ENCODE data around the gene MVB12B. TPM values are rescaled to one million over a fixed set of nuclear protein-coding genes. Genes with fewer than 3 reads are reported as not detected.

The MVB12B gene
- total and polyA plus RNA-seq, 3 donors from 2014 or later: 13.6 to 30.7 (median 26.2) TPM

DNA sequence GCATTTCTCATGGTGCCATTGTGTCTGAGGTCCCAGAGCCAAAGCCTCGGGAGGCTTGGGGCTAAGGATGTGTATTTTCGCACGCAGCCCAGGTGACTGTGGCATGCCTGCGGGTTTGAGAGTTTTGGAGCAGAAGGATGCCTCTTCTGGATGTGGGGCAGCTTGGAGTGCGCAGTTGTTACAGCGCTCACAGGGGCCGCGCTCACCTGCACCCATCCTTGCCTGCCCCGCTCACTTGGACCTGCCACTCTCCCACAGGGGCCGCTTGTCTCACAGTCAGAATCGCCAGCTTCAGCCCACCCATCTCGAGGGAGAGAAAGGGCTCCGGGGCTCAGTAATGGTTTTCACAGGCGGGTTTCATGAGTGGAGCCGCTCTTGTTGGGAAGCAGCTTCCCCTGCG is 132.9 kb downstream of the MVB12B start:
- no peak overlapping the region for H3K4me3 ChIP-seq
- no peaks in the 10 kb centered on the region for H3K36me3 ChIP-seq (ENCODE audit: low read depth, missing control alignments)
- H3K9me3 ChIP-seq: no peaks in the 10 kb centered on the region
- 90 to 96% methylated on average over 15 to 16 of the region's 16 CpGs for whole genome bisulfite sequencing, 2 donors
- TF ChIP-seq, protein P1, sequence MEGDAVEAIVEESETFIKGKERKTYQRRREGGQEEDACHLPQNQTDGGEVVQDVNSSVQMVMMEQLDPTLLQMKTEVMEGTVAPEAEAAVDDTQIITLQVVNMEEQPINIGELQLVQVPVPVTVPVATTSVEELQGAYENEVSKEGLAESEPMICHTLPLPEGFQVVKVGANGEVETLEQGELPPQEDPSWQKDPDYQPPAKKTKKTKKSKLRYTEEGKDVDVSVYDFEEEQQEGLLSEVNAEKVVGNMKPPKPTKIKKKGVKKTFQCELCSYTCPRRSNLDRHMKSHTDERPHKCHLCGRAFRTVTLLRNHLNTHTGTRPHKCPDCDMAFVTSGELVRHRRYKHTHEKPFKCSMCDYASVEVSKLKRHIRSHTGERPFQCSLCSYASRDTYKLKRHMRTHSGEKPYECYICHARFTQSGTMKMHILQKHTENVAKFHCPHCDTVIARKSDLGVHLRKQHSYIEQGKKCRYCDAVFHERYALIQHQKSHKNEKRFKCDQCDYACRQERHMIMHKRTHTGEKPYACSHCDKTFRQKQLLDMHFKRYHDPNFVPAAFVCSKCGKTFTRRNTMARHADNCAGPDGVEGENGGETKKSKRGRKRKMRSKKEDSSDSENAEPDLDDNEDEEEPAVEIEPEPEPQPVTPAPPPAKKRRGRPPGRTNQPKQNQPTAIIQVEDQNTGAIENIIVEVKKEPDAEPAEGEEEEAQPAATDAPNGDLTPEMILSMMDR (IDR thresholded peaks at IDR 0.05): no peak
- no peak for TF ChIP-seq POLR2A (IDR thresholded peaks at IDR 0.05)
- H3K4me1 ChIP-seq: no peaks in the 10 kb centered on the region
- no peak for DNase-seq
- intact Hi-C loops (cut with DNase I; ENCODE audit: low total_unique reads): no loop called here
- no peak overlapping the region for H3K27ac ChIP-seq
- no peaks in the 10 kb centered on the region for H3K27me3 ChIP-seq

DNA sequence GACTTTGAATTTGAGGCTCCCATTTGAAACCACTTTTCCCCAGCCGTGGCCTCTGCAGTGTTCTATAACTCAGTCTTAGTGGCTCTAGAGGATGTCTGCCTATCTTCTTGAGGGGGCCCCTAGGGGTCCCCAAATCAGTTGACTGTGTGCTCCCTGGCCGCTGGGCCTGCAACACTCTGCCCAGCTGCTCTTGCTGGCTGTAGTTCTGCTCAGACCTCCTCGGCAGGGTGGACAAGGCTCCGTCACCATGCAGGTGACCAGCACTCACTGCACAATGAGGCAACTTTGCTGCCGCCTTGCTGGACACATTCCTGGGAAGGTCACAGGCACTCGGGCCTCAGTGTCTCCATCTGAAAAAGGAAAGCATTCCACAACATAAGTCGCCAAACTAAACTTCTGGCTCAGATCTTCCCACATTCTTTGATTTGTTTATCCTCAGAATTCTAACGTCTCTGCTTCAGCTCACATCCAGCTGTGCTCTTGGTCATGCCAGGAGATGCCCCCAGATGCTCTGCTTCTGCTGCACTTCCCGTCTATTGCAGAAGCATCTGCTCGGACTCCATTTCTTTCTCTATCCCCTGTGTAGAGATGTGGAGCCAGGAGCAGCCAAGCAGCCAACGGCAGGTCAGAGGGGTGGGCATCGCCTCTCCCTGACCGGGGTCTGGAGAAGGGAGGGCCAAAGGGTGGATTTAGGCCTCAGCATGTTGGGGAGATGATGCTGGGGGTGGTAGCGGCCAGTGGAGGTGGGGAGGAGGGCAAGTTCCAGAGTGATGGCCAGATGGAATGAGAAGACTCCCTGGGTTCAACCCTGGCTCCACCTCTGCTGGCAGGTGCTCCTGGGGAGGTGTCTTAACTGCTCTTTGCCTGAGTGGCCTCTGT is 133.6 kb downstream of the MVB12B start:
- H3K9me3 ChIP-seq: no peaks in the 10 kb centered on the region
- H3K27me3 ChIP-seq: no peaks in the 10 kb centered on the region
- H3K4me3 ChIP-seq: no peak overlapping the region
- no peaks in the 10 kb centered on the region for H3K36me3 ChIP-seq (ENCODE audit: low read depth, missing control alignments)
- H3K4me1 ChIP-seq: no peaks in the 10 kb centered on the region
- DNase-seq: no peak
- no peak overlapping the region for H3K27ac ChIP-seq
- WGBS, 2 donors: 69 to 77% methylated on average over 14 of the region's 14 CpGs
- intact Hi-C loops (cut with DNase I; ENCODE audit: low total_unique reads): no loop called here
- TF ChIP-seq POLR2A (IDR thresholded peaks at IDR 0.05): no peak
- TF ChIP-seq, protein P1 (IDR thresholded peaks at IDR 0.05): no peak

GRCh38 chr9:126461029-126461428 is 134.4 kb downstream of the MVB12B start:
- Histone ChIP-seq H3K4me3 (no peak overlapping the region), H3K4me1 (no peaks in the 10 kb centered on the region), H3K36me3 (ENCODE audit: low read depth, missing control alignments) (no peaks in the 10 kb centered on the region), H3K27ac (no peak overlapping the region), H3K9me3 (no peaks in the 10 kb centered on the region), H3K27me3 (no peaks in the 10 kb centered on the region)
- TF ChIP-seq POLR2A (IDR thresholded peaks at IDR 0.05): no peak
- TF ChIP-seq, protein P1 (IDR thresholded peaks at IDR 0.05): no peak
- no peak for DNase-seq
- WGBS, 2 donors: 91 to 93% methylated on average over 8 of the region's 8 CpGs
- intact Hi-C loops (cut with DNase I; ENCODE audit: low total_unique reads): no loop called here

- no peaks in the 10 kb centered on the region for H3K4me1 ChIP-seq
- H3K9me3 ChIP-seq: no peaks in the 10 kb centered on the region
- H3K27ac ChIP-seq: no peak overlapping the region
- no peaks in the 10 kb centered on the region for H3K27me3 ChIP-seq
- intact Hi-C loops (cut with DNase I; ENCODE audit: low total_unique reads): no loop called here
- H3K36me3 ChIP-seq (ENCODE audit: low read depth, missing control alignments): no peaks in the 10 kb centered on the region
- H3K4me3 ChIP-seq: no peak overlapping the region
- DNase-seq: no peak
- TF ChIP-seq, protein P1 (IDR thresholded peaks at IDR 0.05): no peak
- 92 to 97% methylated on average over 16 to 17 of the region's 17 CpGs for WGBS, 2 donors
These were observed 135.0 kb downstream of the MVB12B start for GRCh38 chr9:126461608-126462007.

DNA sequence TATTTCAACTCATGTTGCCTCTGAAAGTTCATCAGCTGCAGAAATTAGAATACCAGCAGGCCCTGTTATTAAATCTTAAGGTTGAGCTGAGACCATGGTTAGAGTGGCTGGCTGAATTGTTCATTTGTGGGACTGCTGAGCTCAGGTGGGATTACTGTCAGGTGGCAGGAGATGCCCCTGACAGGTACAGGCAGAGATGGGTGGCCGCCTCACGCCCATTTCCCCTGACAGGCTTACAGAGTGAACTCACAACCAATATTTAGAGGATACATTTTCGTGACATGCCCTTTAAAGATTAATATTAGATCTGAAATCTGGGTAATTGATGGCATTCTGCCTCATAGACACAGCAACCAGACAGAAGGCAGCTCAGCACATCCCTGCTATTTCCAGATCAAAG is 136.0 kb downstream of the MVB12B start:
- Histone ChIP-seq H3K27me3 (no peaks in the 10 kb centered on the region), H3K4me3 (no peak overlapping the region), H3K4me1 (no peaks in the 10 kb centered on the region), H3K9me3 (no peaks in the 10 kb centered on the region), H3K27ac (no peak overlapping the region), H3K36me3 (ENCODE audit: low read depth, missing control alignments) (no peaks in the 10 kb centered on the region)
- no peak for TF ChIP-seq POLR2A (IDR thresholded peaks at IDR 0.05)
- TF ChIP-seq, protein P1 (IDR thresholded peaks at IDR 0.05): no peak
- intact Hi-C loops (cut with DNase I; ENCODE audit: low total_unique reads): no loop called here
- no peak for DNase-seq
- WGBS, 2 donors: 95 to 97% methylated on average over 3 of the region's 3 CpGs

All from testis (tissue), 3 donors.